H9 (cell line): ENCODE measurements around the gene WDR6. TPM values are rescaled to one million over a fixed set of nuclear protein-coding genes. Genes with fewer than 3 reads are reported as not detected.

ENCODE experiments used
- DNase-seq: peaks from one replicate; pipeline ENCODE4 v3.0.0-alpha.2; 2017
- H2AFZ ChIP-seq: one replicate; pipeline ENCODE4 v1.6.1; 2013; ENCODE audit warnings: mild to moderate bottlenecking, low read length, control low read depth, moderate library complexity
- H2AK5ac ChIP-seq: 2 replicates; pipeline ENCODE4 v1.6.1; 2013; ENCODE audit warnings: low read length, control low read depth, mixed read lengths; ENCODE audit not compliant: insufficient read length
- H2BK120ac ChIP-seq: one replicate; pipeline ENCODE4 v1.6.1; 2013; ENCODE audit warnings: low read depth, mild to moderate bottlenecking, low read length, control low read depth, inconsistent platforms; ENCODE audit not compliant: poor library complexity, severe bottlenecking
- H2BK12ac ChIP-seq: 2 replicates; pipeline ENCODE4 v1.6.1; 2013; ENCODE audit warnings: low read length, control low read depth, mixed read lengths, low read depth; ENCODE audit not compliant: insufficient read length
- H2BK15ac ChIP-seq: 2 replicates; pipeline ENCODE4 v1.6.1; 2013; ENCODE audit warnings: low read depth, low read length, control low read depth
- H2BK20ac ChIP-seq: one replicate; pipeline ENCODE4 v1.6.1; 2013; ENCODE audit warnings: low read depth, mild to moderate bottlenecking, low read length, control low read depth, inconsistent platforms; ENCODE audit not compliant: poor library complexity, severe bottlenecking
- H2BK5ac ChIP-seq: 2 replicates; pipeline ENCODE4 v1.6.1; 2013; ENCODE audit warnings: low read length, control low read depth, mixed read lengths; ENCODE audit not compliant: insufficient read length
- H3K14ac ChIP-seq: 2 replicates; pipeline ENCODE4 v1.6.1; 2013; ENCODE audit warnings: low read length, control low read depth; ENCODE audit not compliant: insufficient read depth
- H3K18ac ChIP-seq: 2 replicates; pipeline ENCODE4 v1.6.1; 2013; ENCODE audit warnings: low read depth, mild to moderate bottlenecking, mixed read lengths, low read length, control low read depth; ENCODE audit not compliant: insufficient read length
- H3K23ac ChIP-seq: 2 replicates; pipeline ENCODE4 v1.6.1; 2013; ENCODE audit warnings: low read length, control low read depth, mixed read lengths, low read depth; ENCODE audit not compliant: insufficient read length
- H3K23me2 ChIP-seq: 2 replicates; pipeline ENCODE4 v1.6.1; 2013; ENCODE audit warnings: low read depth, mild to moderate bottlenecking, mixed read lengths, low read length, control low read depth; ENCODE audit not compliant: insufficient read length, poor library complexity, severe bottlenecking
- H3K27ac ChIP-seq: 2 replicates; pipeline ENCODE4 v1.5.1; 2013; ENCODE audit warnings: low read length, control low read depth, mixed read lengths, low read depth; ENCODE audit not compliant: insufficient read length
- H3K27me3 ChIP-seq: 2 replicates; pipeline ENCODE4 v1.6.1; 2013; ENCODE audit warnings: low read length, control low read depth, inconsistent platforms; ENCODE audit not compliant: insufficient read depth
- H3K4ac ChIP-seq: 2 replicates; pipeline ENCODE4 v1.6.1; 2013; ENCODE audit warnings: low read depth, mild to moderate bottlenecking, control low read depth, inconsistent platforms, low read length, moderate library complexity
- H3K4me1 ChIP-seq: 2 replicates; pipeline ENCODE4 v1.6.1; 2013; ENCODE audit warnings: low read length, control low read depth, inconsistent platforms; ENCODE audit not compliant: insufficient read depth
- H3K4me2 ChIP-seq: 2 replicates; pipeline ENCODE4 v1.6.1; 2013; ENCODE audit warnings: low read length, control low read depth, mixed read lengths; ENCODE audit not compliant: insufficient read length, insufficient read depth
- H3K56ac ChIP-seq: 2 replicates; pipeline ENCODE4 v1.6.1; 2013; ENCODE audit warnings: low read depth, mild to moderate bottlenecking, mixed read lengths, low read length, control low read depth; ENCODE audit not compliant: insufficient read length
- H3K79me1 ChIP-seq: 2 replicates; pipeline ENCODE4 v1.6.1; 2013; ENCODE audit warnings: low read depth, mild to moderate bottlenecking, moderate library complexity, low read length, control low read depth, inconsistent platforms; ENCODE audit not compliant: insufficient read depth, poor library complexity, severe bottlenecking
- H3K79me2 ChIP-seq: 2 replicates; pipeline ENCODE4 v1.6.1; 2013; ENCODE audit warnings: low read length, control low read depth, inconsistent platforms; ENCODE audit not compliant: insufficient read depth
- H3K9ac ChIP-seq: 2 replicates; pipeline ENCODE4 v1.6.1; 2013; ENCODE audit warnings: low read length, control low read depth, mixed read lengths; ENCODE audit not compliant: insufficient read length; ENCODE audit errors: extremely low read depth
- H3K9me3 ChIP-seq: one replicate; pipeline ENCODE4 v1.6.1; 2013; ENCODE audit warnings: low read depth, low read length, inconsistent platforms; ENCODE audit not compliant: control insufficient read depth
- H3T11ph ChIP-seq: one replicate; pipeline ENCODE4 v1.6.1; 2013; ENCODE audit warnings: mild to moderate bottlenecking, low read length, control low read depth, inconsistent platforms
- H4K20me1 ChIP-seq: one replicate; pipeline ENCODE4 v1.6.1; 2013; ENCODE audit not compliant: control insufficient read depth, insufficient read length, insufficient read depth
- H4K5ac ChIP-seq: 2 replicates; pipeline ENCODE4 v1.6.1; 2013; ENCODE audit warnings: low read depth, mild to moderate bottlenecking, mixed read lengths, low read length, control low read depth; ENCODE audit not compliant: insufficient read length
- H4K8ac ChIP-seq: replicated peaks from 2 replicates; pipeline ENCODE4 v1.6.1; 2013; ENCODE audit warnings: low read length, control low read depth, mixed read lengths, low read depth; ENCODE audit not compliant: insufficient read length
- H4K91ac ChIP-seq: 2 replicates; pipeline ENCODE4 v1.6.1; 2013; ENCODE audit warnings: low read depth, mild to moderate bottlenecking, moderate library complexity, mixed read lengths, low read length, control low read depth; ENCODE audit not compliant: insufficient read length
- H3K27ac Mint-ChIP-seq, 3 experiments: 2 replicates in 2 of 3; 3 replicates in 1 of 3; pipeline ENCODE4 v1.8.0; 2020 to 2021; ENCODE audit warnings: mixed read lengths in 3 of 3, mild to moderate bottlenecking in 1 of 3, moderate library complexity in 1 of 3
- H3K27me3 Mint-ChIP-seq: 2 replicates; pipeline ENCODE4 v1.8.0; 2021; ENCODE audit warnings: low read depth, mild to moderate bottlenecking, moderate library complexity, mixed read lengths
- H3K36me3 Mint-ChIP-seq, 3 experiments: 2 replicates in 2 of 3; 3 replicates in 1 of 3; pipeline ENCODE4 v1.8.0; 2020 to 2021; ENCODE audit warnings: low read depth in 3 of 3, mixed read lengths in 3 of 3; ENCODE audit not compliant: insufficient read depth in 1 of 3
- H3K4me1 Mint-ChIP-seq, 2 experiments: 2 replicates each; pipeline ENCODE4 v1.8.0; 2020; ENCODE audit warnings: mixed read lengths in 2 of 2
- H3K4me3 Mint-ChIP-seq, 2 experiments: 2 replicates in 1 of 2; 3 replicates in 1 of 2; pipeline ENCODE4 v1.8.0; 2020 to 2021; ENCODE audit warnings: mild to moderate bottlenecking in 2 of 2, mixed read lengths in 2 of 2, moderate library complexity in 1 of 2
- H3K9me3 Mint-ChIP-seq, 2 experiments: 2 replicates in 1 of 2; 3 replicates in 1 of 2; pipeline ENCODE4 v1.8.0; 2020; ENCODE audit warnings: mild to moderate bottlenecking in 2 of 2, mixed read lengths in 2 of 2, moderate library complexity in 1 of 2
- WGBS: extraction: QIAGEN DNeasy Blood & Tissue Kit; methylation state at CpG from one replicate; pipeline ENCODE4 v1.1.7; 2013; ENCODE audit warnings: missing lambda C conversion rate, low lambda C conversion rate, mixed read lengths; ENCODE audit not compliant: insufficient read length; ENCODE audit errors: extremely low coverage; 5-methylcytosine and 5-hydroxymethylcytosine counted together
- total RNA-seq: library from RNA; stranded (reverse); gene quantifications from 2 replicates; pipeline ENCODE4 v1.2.1, GENCODE V29; 2021
- TF ChIP-seq, protein P1 (sequence below): fragments of 200-600 bp; sonication (generic); conservative IDR thresholded peaks from 3 replicates; pipeline ENCODE4 v1.8.0; 2021; ENCODE audit warnings: antibody characterized with exemption, mild to moderate bottlenecking

The WDR6 gene
- total RNA-seq, 1 experiment from 2014 or later, result 298 TPM

DNA sequence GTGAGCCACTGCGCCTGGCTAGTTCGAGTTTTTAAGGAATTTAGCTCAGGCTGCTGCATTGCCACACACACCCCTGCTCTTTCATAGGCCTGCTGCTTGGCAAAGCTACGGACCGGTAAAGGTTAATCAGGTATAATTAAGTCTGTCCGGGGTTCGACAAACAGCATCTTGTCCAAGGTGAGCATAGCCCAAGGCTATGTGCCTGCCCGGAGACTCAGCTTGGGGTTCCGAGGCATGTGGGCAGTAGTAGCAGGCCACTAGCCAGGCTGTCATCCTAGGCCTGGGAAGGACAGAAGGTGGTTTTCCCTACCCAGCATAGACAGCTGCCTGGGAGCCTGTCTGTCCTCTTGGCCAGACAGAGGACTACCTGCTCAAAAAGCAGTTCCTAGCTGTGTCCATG is 10.6 kb upstream of the WDR6 start:
- no peak overlapping the region for H3K27ac ChIP-seq
- H3K9me3 ChIP-seq, result no peaks in the 10 kb centered on the region
- no peak overlapping the region for H3K23ac ChIP-seq
- H3K4me3 Mint-ChIP-seq, result no peak overlapping the region
- peaks cover 3 to 24% (median 14%) of the 10 kb centered on the region in 3 experiments; a peak in 5 of 7 replicates for H3K36me3 Mint-ChIP-seq
- no peak overlapping the region for H2BK120ac ChIP-seq
- no peak overlapping the region for H3K9ac ChIP-seq
- no peak overlapping the region for H2AK5ac ChIP-seq
- no peak overlapping the region for H3K18ac ChIP-seq
- H4K8ac ChIP-seq, result no peak overlapping the region
- no peak overlapping the region for H4K5ac ChIP-seq
- no CpG with 5 or more reads among the region's 8 CpGs for WGBS
- H2BK15ac ChIP-seq, result no peak overlapping the region
- no peaks in the 10 kb centered on the region for H3K9me3 Mint-ChIP-seq
- H2BK5ac ChIP-seq, result no peak overlapping the region
- DNase-seq, result no peak
- H2BK20ac ChIP-seq, result no peak overlapping the region
- H3T11ph ChIP-seq, result no peak overlapping the region
- TF ChIP-seq, protein P1, sequence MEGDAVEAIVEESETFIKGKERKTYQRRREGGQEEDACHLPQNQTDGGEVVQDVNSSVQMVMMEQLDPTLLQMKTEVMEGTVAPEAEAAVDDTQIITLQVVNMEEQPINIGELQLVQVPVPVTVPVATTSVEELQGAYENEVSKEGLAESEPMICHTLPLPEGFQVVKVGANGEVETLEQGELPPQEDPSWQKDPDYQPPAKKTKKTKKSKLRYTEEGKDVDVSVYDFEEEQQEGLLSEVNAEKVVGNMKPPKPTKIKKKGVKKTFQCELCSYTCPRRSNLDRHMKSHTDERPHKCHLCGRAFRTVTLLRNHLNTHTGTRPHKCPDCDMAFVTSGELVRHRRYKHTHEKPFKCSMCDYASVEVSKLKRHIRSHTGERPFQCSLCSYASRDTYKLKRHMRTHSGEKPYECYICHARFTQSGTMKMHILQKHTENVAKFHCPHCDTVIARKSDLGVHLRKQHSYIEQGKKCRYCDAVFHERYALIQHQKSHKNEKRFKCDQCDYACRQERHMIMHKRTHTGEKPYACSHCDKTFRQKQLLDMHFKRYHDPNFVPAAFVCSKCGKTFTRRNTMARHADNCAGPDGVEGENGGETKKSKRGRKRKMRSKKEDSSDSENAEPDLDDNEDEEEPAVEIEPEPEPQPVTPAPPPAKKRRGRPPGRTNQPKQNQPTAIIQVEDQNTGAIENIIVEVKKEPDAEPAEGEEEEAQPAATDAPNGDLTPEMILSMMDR, result no peak
- no peak overlapping the region for H3K56ac ChIP-seq
- H4K91ac ChIP-seq, result no peak overlapping the region
- no peaks in the 10 kb centered on the region for H3K27me3 ChIP-seq
- H4K20me1 ChIP-seq, result no peaks in the 10 kb centered on the region
- no peak overlapping the region for H3K4ac ChIP-seq
- no peaks in the 10 kb centered on the region for H3K27me3 Mint-ChIP-seq
- H3K79me2 ChIP-seq, result no peaks in the 10 kb centered on the region; the same call in 1 of the 2 replicates
- H3K4me1 Mint-ChIP-seq, result peaks cover 28% of the 10 kb centered on the region in 2 experiments
- H3K14ac ChIP-seq, result no peak overlapping the region
- no peaks in the 10 kb centered on the region for H3K79me1 ChIP-seq
- H2AFZ ChIP-seq, result no peak overlapping the region
- peaks cover under 1% of the 10 kb centered on the region; the same call in 1 of the 2 replicates for H3K4me1 ChIP-seq
- H3K4me2 ChIP-seq, result no peak overlapping the region
- no peaks in the 10 kb centered on the region for H3K23me2 ChIP-seq
- no peak overlapping the region for H3K27ac Mint-ChIP-seq
- H2BK12ac ChIP-seq, result no peak overlapping the region
